ENCODE results near the gene RCN1. TPM values are rescaled to one million over a fixed set of nuclear protein-coding genes. Genes with fewer than 3 reads are reported as not detected.

RCN1 gene
- total RNA-seq, 4 donors from 2014 or later = 15.0 to 34.9 (median 20.0) TPM

- no peak overlapping the region for H3K27ac ChIP-seq
- intact Hi-C loops (cut with DNase I) = no loop called here
- H3K27me3 ChIP-seq = peaks cover 0 to 6% (median 0%) of the 10 kb centered on the region in 4 donors
- no peak overlapping the region for H3K4me3 ChIP-seq
- no peaks in the 10 kb centered on the region for H3K9me3 ChIP-seq
- no peak for TF ChIP-seq POLR2A (IDR thresholded peaks at IDR 0.05)
- TF ChIP-seq CTCF (IDR thresholded peaks at IDR 0.05) = no peak
- H3K4me1 ChIP-seq = no peaks in the 10 kb centered on the region
- no peak for DNase-seq
- 84 to 91% methylated on average over 6 of the region's 6 CpGs for WGBS, 2 donors
- peaks cover 0 to 14% (median 0%) of the 10 kb centered on the region in 3 donors for H3K36me3 ChIP-seq
Measured at GRCh38 chr11:32109592-32109991, 18.7 kb downstream of the RCN1 start.

- Histone ChIP-seq H3K27me3 (peaks cover 0 to 6% (median 0%) of the 10 kb centered on the region in 4 donors), H3K36me3 (peaks cover 0 to 7% (median 0%) of the 10 kb centered on the region in 3 donors), H3K27ac (no peak overlapping the region), H3K9me3 (no peaks in the 10 kb centered on the region), H3K4me1 (no peaks in the 10 kb centered on the region), H3K4me3 (no peak overlapping the region)
- TF ChIP-seq CTCF (IDR thresholded peaks at IDR 0.05) (no peak), POLR2A (IDR thresholded peaks at IDR 0.05) (no peak)
- no peak for DNase-seq
- WGBS, 2 donors = 53 to 69% methylated on average over 3 of the region's 3 CpGs
- intact Hi-C loops (cut with DNase I) = no loop called here
Measured at GRCh38 chr11:32110795-32111194, 19.9 kb downstream of the RCN1 start.

- no peaks in the 10 kb centered on the region for H3K36me3 ChIP-seq
- H3K4me3 ChIP-seq = no peak overlapping the region
- H3K4me1 ChIP-seq = no peaks in the 10 kb centered on the region
- no peak for DNase-seq
- no peak overlapping the region for H3K27ac ChIP-seq
- peaks cover 0 to 6% (median 0%) of the 10 kb centered on the region in 4 donors for H3K27me3 ChIP-seq
- H3K9me3 ChIP-seq = no peaks in the 10 kb centered on the region
- no peak for TF ChIP-seq POLR2A (IDR thresholded peaks at IDR 0.05)
- TF ChIP-seq CTCF (IDR thresholded peaks at IDR 0.05) = no peak
- intact Hi-C loops (cut with DNase I) = no loop called here
- 29 to 45% methylated on average over 9 of the region's 10 CpGs for WGBS, 2 donors
Measured at GRCh38 chr11:32113200-32113919, 22.5 kb downstream of the RCN1 start.

- WGBS, 2 donors = 92 to 100% methylated on average over 2 of the region's 2 CpGs
- DNase-seq = no peak
- Histone ChIP-seq H3K9me3 (no peaks in the 10 kb centered on the region), H3K36me3 (no peaks in the 10 kb centered on the region), H3K4me1 (no peaks in the 10 kb centered on the region), H3K27me3 (peaks cover 0 to 6% (median 0%) of the 10 kb centered on the region in 4 donors), H3K27ac (no peak overlapping the region), H3K4me3 (no peak overlapping the region)
- intact Hi-C loops (cut with DNase I) = no loop called here
- TF ChIP-seq CTCF (IDR thresholded peaks at IDR 0.05) (no peak), POLR2A (IDR thresholded peaks at IDR 0.05) (no peak)
Measured at GRCh38 chr11:32113920-32114203, 23.0 kb downstream of the RCN1 start.

GRCh38 chr11:32115446-32115845, 24.6 kb downstream of the RCN1 start:
- no peak overlapping the region for H3K4me3 ChIP-seq
- no peaks in the 10 kb centered on the region for H3K36me3 ChIP-seq
- no peak overlapping the region for H3K27ac ChIP-seq
- intact Hi-C loops (cut with DNase I) = no loop called here
- 69% methylated on average over 5 of the region's 5 CpGs for WGBS, 2 donors
- H3K27me3 ChIP-seq = peaks cover 0 to 6% (median 0%) of the 10 kb centered on the region in 4 donors
- no peak for DNase-seq
- no peaks in the 10 kb centered on the region for H3K4me1 ChIP-seq
- no peaks in the 10 kb centered on the region for H3K9me3 ChIP-seq
- TF ChIP-seq POLR2A (IDR thresholded peaks at IDR 0.05) (no peak), CTCF (IDR thresholded peaks at IDR 0.05) (no peak)

All from esophagus squamous epithelium (tissue), 5 donors.